Prostate gland (tissue), 2 donors: ENCODE data around the gene AFF4.

Experiments
- POLR2A ChIP-seq: fragments of 450-650 bp; IDR thresholded peaks from one replicate; pipeline ENCODE4 v1.6.1; 2016; ENCODE audit warnings: antibody characterized with exemption, mild to moderate bottlenecking
- TF ChIP-seq, protein P1 (sequence below), 4 experiments: fragments of 200-600 bp in 2 of 4; fragments of 450-650 bp in 2 of 4; sonication (generic) in 2 of 4; IDR thresholded peaks; 1 replicate in 3 of 4; 2 replicates in 1 of 4; pipeline ENCODE4 v1.5.1; 2016 to 2019; ENCODE audit warnings: antibody characterized with exemption in 4 of 4, mild to moderate bottlenecking in 2 of 4, moderate library complexity in 2 of 4

DNA sequence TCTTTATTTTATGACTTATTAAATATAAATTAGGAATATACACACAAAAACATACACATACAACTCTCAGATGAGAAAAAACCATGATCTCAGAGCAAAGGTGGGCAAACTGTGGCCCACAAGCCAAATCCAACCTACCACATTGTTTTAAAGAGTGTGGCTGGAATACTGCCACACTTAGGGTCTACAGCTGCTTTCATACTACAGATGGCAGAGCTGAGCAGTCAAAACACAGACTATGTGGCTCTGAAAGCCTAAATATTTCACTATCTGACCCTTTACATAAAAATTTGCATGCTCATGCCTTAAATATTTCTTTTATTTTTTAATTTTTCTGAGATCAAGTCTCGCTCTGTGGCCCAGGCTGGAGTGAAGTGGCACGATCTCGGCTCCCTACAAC is 61.7 kb downstream of the AFF4 start:
- TF ChIP-seq, protein P1, sequence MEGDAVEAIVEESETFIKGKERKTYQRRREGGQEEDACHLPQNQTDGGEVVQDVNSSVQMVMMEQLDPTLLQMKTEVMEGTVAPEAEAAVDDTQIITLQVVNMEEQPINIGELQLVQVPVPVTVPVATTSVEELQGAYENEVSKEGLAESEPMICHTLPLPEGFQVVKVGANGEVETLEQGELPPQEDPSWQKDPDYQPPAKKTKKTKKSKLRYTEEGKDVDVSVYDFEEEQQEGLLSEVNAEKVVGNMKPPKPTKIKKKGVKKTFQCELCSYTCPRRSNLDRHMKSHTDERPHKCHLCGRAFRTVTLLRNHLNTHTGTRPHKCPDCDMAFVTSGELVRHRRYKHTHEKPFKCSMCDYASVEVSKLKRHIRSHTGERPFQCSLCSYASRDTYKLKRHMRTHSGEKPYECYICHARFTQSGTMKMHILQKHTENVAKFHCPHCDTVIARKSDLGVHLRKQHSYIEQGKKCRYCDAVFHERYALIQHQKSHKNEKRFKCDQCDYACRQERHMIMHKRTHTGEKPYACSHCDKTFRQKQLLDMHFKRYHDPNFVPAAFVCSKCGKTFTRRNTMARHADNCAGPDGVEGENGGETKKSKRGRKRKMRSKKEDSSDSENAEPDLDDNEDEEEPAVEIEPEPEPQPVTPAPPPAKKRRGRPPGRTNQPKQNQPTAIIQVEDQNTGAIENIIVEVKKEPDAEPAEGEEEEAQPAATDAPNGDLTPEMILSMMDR (IDR thresholded peaks at IDR 0.05) = no peak
- no peak for TF ChIP-seq POLR2A
